HG02870 (cell line): ENCODE results near the gene CIT.

Experiments
- ATAC-seq: cut with Tn5 transposase; IDR thresholded peaks from one replicate; pipeline ENCODE4 v1.9.1; 2021; ENCODE audit warnings: mild to moderate bottlenecking, moderate library complexity; ENCODE audit not compliant: unreplicated experiment

CIT gene

GRCh38 chr12:119682639-119683252 is 194.4 kb downstream of the CIT start:
- no peak for ATAC-seq

DNA sequence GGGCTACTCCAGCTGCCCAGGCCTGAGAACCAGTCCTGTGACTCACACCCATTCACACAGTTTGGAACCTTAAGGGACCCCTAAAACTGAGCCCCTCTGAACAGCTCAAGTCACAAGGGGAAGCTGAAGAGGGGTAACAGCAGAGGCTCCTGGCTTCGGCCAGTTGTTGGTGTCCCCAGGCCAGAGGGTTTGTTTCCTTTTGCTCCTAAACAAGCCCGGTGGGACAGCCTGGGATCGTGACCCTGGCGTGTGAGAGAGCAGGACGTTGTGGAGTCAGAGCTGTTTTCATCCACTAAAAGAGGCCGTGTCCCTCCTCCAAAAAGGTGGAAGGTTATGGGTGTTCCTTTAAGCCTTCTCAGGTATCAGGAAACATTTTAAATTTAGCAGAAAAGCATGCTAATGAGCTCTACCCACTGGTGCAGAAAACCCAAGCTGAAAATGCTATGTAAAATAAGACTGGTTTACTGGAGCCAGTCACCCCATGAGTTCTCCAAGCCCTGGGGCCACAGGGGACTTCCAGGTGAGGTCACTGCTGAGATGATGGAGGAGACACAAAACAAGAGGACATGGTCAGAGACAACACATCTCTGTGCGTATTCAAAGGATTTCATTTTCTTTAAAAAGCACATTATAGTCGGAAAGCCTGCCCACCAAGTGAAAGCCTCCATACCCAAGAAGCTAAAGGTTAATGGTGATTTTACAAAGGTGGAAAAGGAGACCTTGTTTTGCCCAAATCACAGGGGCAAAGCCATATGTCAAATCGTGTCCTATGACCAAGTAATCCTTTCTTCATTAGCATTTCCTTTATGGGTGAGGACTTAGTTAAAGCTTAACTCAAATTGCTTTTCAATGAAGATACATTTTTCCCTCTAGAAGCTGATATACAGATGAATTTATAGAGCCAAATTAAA is 195.1 kb downstream of the CIT start:
- ATAC-seq, result peak; percentile 72

DNA sequence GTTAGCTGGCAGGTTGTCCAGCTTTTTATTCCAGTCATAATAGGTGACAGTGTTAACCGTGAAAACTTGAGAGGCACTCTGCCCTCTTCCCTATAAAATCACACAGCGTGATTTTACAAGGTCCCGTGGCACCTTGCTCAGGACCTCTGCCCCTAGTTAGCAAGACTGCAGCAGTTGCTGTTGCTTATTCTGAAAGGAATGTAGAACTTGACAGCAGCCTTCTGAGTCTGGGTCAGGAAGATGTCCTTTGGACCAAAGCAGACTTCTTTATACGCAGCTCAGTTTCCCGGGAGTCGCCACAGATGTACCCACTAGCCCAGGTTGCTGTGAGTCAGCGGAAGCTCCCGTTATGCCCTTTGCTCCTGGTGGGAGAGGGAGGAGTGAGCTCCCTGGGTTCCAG is 196.0 kb downstream of the CIT start:
- no peak for ATAC-seq

DNA sequence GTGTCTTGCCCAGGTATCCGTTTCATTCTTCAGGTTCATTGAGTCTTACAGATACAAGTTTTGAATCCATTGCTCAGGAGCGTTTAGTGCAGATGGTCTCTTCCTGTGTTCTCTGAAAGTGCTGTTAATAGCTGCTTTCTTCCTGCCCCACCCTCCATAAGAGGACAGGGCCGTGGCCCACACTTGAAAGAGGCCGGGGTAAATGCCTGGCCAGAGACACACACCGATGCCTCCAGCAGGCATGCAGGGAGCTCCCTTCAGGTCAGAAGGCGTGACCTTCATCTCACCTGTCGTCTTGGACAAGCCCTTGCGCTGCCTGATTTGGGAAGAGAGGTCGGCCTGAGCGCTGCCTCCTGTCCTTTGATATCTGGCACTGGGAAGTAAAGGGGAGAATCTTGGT is 197.6 kb downstream of the CIT start:
- ATAC-seq, result no peak

DNA sequence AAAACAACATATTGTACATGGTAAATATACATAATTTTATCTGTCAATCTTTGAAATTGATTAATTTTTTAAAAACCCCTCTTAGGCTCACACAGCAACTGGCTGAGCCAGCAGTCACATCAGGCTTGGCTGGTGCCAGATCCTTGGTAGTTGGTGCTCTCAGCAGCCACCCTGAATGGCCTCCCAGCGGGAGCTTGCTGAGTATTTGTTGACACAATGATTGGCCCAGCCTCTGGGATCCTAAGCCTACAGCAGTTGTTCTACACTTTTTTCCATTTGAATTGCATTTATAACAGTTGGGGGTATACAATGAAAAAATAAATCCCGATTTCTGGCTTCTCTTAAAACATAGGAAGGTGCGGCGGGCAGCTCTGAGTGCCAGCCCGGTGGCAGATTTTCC is 198.0 kb downstream of the CIT start:
- ATAC-seq, result no peak

DNA sequence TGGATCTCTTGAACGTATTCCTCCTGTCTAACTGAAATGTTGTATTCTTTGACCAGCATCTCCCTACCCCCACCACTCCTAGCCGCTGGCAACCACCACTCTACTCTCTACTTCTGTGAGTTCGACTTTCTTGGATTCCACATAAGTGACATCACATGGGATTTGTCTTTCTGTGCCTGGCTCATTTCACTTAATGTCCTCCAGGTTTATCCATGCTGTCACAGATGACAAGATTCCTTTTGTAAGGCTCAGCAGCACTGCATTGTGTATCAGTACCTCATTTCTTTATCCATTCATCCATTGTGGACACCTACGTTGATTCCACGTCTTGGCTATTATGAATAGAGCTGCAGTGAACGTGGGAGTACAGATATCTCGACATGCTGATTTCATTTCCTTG is 198.7 kb downstream of the CIT start:
- no peak for ATAC-seq

DNA sequence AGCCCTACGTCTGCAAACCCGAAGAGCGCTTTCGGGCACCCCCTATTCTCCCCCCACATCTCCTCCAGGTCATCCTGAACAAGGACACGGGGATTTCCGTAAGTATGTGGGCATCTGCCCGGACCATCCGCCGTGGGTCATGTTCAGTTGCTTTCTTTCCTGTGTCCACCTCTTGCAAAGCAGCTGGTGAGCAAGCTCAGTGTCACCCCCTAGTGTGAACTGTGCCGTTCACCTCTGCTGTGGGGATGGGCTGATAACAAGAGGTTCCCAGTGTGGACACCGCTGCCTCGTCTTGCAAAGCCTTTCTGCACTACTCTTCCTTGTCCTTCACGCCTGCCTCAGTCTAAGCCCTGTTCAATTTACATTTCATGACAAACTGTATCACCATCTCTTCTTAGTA is 200.5 kb downstream of the CIT start:
- no peak for ATAC-seq

- no peak for ATAC-seq
Measured at GRCh38 chr12:119676022-119676421, 201.1 kb downstream of the CIT start.

DNA sequence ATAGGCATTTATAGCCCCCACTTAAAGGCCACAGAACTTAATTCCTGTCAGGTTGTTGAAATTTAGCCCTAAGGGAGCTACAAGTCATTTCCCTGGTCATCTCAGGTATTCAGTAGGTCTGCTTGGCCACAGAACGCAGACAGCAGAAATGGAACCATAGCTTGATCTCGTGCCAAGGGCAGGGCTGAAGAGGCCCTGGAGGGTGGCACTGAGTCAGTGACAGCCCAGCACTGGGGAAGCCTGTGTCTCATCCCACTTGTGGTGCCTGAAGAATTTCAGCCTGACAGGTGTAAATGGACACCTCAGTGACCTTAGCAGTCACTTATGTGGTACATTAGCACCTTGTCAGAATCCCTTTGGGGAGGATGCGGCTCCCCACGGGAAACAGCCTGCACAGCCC is 202.6 kb downstream of the CIT start:
- no peak for ATAC-seq

- ATAC-seq, result no peak
Measured at GRCh38 chr12:119673634-119674033, 203.5 kb downstream of the CIT start.

GRCh38 chr12:119672194-119672593 is 204.9 kb downstream of the CIT start:
- no peak for ATAC-seq

GRCh38 chr12:119671070-119671469 is 206.1 kb downstream of the CIT start:
- ATAC-seq, result no peak

GRCh38 chr12:119669744-119670472 is 207.2 kb downstream of the CIT start:
- no peak for ATAC-seq

- no peak for ATAC-seq
Measured at GRCh38 chr12:119668324-119668841, 208.7 kb downstream of the CIT start.

DNA sequence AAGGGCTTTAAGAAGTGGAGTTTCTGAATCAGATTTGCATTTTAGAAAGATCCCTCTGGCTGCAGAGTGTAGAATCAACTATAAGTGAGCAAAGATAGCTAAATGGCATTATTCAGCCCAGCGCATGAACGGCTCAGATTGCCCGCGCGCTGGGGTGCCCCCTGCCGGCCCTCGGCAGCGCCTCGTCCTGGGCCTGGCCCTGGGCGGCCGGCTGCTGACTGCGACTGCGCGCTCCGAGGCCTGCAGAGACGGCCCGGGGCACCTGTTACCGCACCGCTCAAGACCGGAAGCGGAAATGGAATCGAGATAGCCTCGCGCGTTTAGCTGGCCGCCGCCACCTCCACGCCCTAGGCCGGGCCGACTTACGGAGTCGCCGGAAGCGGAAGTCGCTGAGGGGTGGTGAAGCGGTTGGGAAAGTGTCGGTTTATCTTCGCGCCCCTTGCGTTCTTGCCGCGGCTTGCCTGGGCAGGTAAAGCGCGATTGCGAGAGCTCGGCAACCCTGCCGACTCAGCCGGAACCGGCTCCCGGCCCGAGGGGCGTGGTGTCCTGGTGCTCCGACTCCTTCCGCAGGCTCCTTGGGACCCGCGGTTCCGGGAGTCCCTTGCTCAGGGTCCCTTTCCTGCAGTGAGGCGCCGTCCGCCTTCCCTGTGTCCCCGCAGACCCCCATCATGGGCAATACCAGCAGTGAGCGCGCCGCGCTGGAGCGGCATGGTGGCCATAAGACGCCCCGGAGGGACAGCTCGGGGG is 209.4 kb downstream of the CIT start, which contains the start of gene PRKAB1:
PRKAB1 (plus strand) TSS at position 557 of the 747 bp plus-strand sequence; CDS start at position 669, 112 bp downstream.
- ATAC-seq, result peak; percentile 92

DNA sequence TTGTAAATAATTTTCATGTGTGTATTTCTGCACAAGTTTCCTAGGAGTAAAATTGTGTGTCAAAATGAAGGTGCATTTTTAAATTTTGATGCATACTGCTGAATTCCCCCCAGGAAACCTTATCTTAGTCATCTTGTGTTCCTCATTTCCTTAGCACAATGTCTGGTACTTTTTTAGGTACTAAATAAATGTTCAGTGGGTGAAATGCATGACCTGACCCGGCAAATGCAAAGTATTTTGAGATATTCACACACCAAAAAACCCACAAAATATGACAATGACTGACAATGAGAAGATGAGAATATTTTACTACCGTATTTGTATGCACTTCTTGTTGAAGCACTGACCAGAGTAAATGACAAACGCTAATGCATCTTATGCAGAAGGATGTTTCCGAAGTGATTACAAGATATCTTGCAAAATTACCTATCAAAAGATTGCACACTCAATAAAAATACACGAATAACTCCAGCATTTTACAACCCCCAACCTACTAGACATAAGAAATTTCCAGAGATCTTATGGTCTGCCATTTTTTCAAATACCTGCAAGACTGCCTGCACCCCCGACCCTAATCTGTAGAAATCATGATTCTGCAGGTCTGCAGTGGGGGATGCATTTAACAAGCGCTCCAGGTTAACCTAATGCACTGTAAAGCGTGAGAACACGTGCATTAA is 210.1 kb downstream of the CIT start:
- no peak for ATAC-seq

- no peak for ATAC-seq
Measured at GRCh38 chr12:119666226-119666795, 210.8 kb downstream of the CIT start.

GRCh38 chr12:119665164-119665929 is 211.8 kb downstream of the CIT start:
- ATAC-seq, result no peak

GRCh38 chr12:119664642-119665041 is 212.5 kb downstream of the CIT start:
- ATAC-seq, result no peak
